Smooth muscle cell (in vitro differentiated cells): ENCODE results near the gene MSI2. TPM values are rescaled to one million over a fixed set of nuclear protein-coding genes. Genes with fewer than 3 reads are reported as not detected.

Experiments used
- DNase-seq: peaks from one replicate; lab custom pipeline; 2025; ENCODE audit not compliant: unreplicated experiment; lab: John Stamatoyannopoulos, UW
- H2AFZ ChIP-seq: fragments of 200-600 bp; sonication (generic); 2 replicates; pipeline ENCODE4 v1.6.0; 2016; ENCODE audit warnings: antibody characterized with exemption, low read depth, mild to moderate bottlenecking
- H3F3A ChIP-seq: fragments of 200-600 bp; sonication (generic); 2 replicates; pipeline ENCODE4 v1.6.0; 2017; ENCODE audit warnings: antibody characterized with exemption, low read depth
- H3K27ac ChIP-seq: fragments of 200-600 bp; sonication (generic); 2 replicates; pipeline ENCODE4 v1.5.1; 2016; ENCODE audit warnings: low read depth, mild to moderate bottlenecking
- H3K27me3 ChIP-seq: fragments of 200-600 bp; sonication (generic); 2 replicates; pipeline ENCODE4 v1.6.1; 2016; ENCODE audit warnings: low read depth, mild to moderate bottlenecking
- H3K36me3 ChIP-seq: fragments of 200-600 bp; sonication (generic); 2 replicates; pipeline ENCODE4 v1.5.1; 2016; ENCODE audit warnings: low read depth
- H3K4me1 ChIP-seq: fragments of 200-600 bp; sonication (generic); 2 replicates; pipeline ENCODE4 v1.5.1; 2016; ENCODE audit warnings: low read depth
- H3K4me2 ChIP-seq: fragments of 200-600 bp; sonication (generic); 2 replicates; pipeline ENCODE4 v1.6.0; 2016; ENCODE audit warnings: mild to moderate bottlenecking
- H3K4me3 ChIP-seq: fragments of 200-600 bp; sonication (generic); 2 replicates; pipeline ENCODE4 v1.5.1; 2016; ENCODE audit warnings: mild to moderate bottlenecking
- H3K79me2 ChIP-seq: fragments of 200-600 bp; sonication (generic); 2 replicates; pipeline ENCODE4 v1.6.0; 2016; ENCODE audit warnings: low read depth, mild to moderate bottlenecking
- H3K9ac ChIP-seq: fragments of 200-600 bp; sonication (generic); 2 replicates; pipeline ENCODE4 v1.6.0; 2016; ENCODE audit warnings: low read depth
- H3K9me3 ChIP-seq: fragments of 200-600 bp; sonication (generic); replicated peaks from 2 replicates; pipeline ENCODE4 v1.5.1; 2016; ENCODE audit warnings: low read depth
- H4K20me1 ChIP-seq: fragments of 200-600 bp; sonication (generic); 2 replicates; pipeline ENCODE4 v1.6.0; 2016; ENCODE audit warnings: low read depth
- CTCF ChIP-seq: fragments of 200-600 bp; sonication (generic); IDR thresholded peaks from 2 replicates; pipeline ENCODE4 v1.5.1; 2017; ENCODE audit warnings: borderline replicate concordance, mild to moderate bottlenecking, antibody characterized with exemption; ENCODE audit not compliant: insufficient read depth, poor library complexity, severe bottlenecking
- WGBS: methylation state at CpG from one replicate; pipeline ENCODE4 v1.1.7; 2016; ENCODE audit warnings: low lambda C conversion rate; 5-methylcytosine and 5-hydroxymethylcytosine counted together
- polyA plus RNA-seq: library from polyadenylated mRNA; unstranded; fragments of >200 nt; fragmentation: Nextera tagmentation; extraction: Ambion mirVana; gene quantifications from 2 replicates; pipeline ENCODE4 v1.2.1, GENCODE V29; 2016
- total RNA-seq: library from RNA; depleted of rRNA; stranded (reverse); fragments of >200 nt; gene quantifications from 2 replicates; pipeline ENCODE4 v1.2.3, GENCODE V29; 2014

MSI2 gene
- total and polyA plus RNA-seq, 2 experiments from 2014 or later, result 5.7 to 36.5 TPM

- WGBS, result 95% methylated on average over 24 of the region's 24 CpGs
Observed at GRCh38 chr17:57675427-57676387, 419.4 kb downstream of the MSI2 start.

GRCh38 chr17:57676543-57676942, 420.2 kb downstream of the MSI2 start:
- Histone ChIP-seq H3K27ac (no peak overlapping the region), H3K9ac (no peak overlapping the region), H3K27me3 (no peaks in the 10 kb centered on the region), H3K9me3 (no peaks in the 10 kb centered on the region), H3F3A (peaks cover 10% of the 10 kb centered on the region), H4K20me1 (no peaks in the 10 kb centered on the region), H3K4me1 (peaks cover 3% of the 10 kb centered on the region), H2AFZ (no peak overlapping the region), H3K4me2 (no peak overlapping the region), H3K36me3 (no peaks in the 10 kb centered on the region), H3K4me3 (no peak overlapping the region), H3K79me2 (no peaks in the 10 kb centered on the region)
- 94% methylated on average over 7 of the region's 7 CpGs for WGBS
- DNase-seq, result no peak
- TF ChIP-seq CTCF, result no peak

More at GRCh38 chr17:57675427-57676387, 419.4 kb downstream of the MSI2 start:
- TF ChIP-seq CTCF, result no peak
- Histone ChIP-seq H3K9me3 (no peaks in the 10 kb centered on the region), H3K27me3 (no peaks in the 10 kb centered on the region), H4K20me1 (no peaks in the 10 kb centered on the region), H2AFZ (no peak overlapping the region), H3K4me3 (no peak overlapping the region), H3K36me3 (no peaks in the 10 kb centered on the region), H3K4me1 (peaks cover 5% of the 10 kb centered on the region), H3K27ac (no peak overlapping the region), H3F3A (peaks cover 10% of the 10 kb centered on the region), H3K79me2 (no peaks in the 10 kb centered on the region), H3K4me2 (no peak overlapping the region), H3K9ac (no peak overlapping the region)
- DNase-seq, result no peak

- no peaks in the 10 kb centered on the region for H3K36me3 ChIP-seq
- no peak for TF ChIP-seq CTCF
- H4K20me1 ChIP-seq, result no peaks in the 10 kb centered on the region
- DNase-seq, result no peak
- H3K9ac ChIP-seq, result no peak overlapping the region
- H2AFZ ChIP-seq, result no peak overlapping the region
- H3K27me3 ChIP-seq, result no peaks in the 10 kb centered on the region
- no peak overlapping the region for H3K4me2 ChIP-seq
- H3K79me2 ChIP-seq, result no peaks in the 10 kb centered on the region
- WGBS, result 91% methylated on average over 5 of the region's 5 CpGs
- no peaks in the 10 kb centered on the region for H3K4me1 ChIP-seq
- H3F3A ChIP-seq, result peaks cover 6% of the 10 kb centered on the region
- no peaks in the 10 kb centered on the region for H3K9me3 ChIP-seq
- no peak overlapping the region for H3K4me3 ChIP-seq
- H3K27ac ChIP-seq, result no peak overlapping the region
Observed at GRCh38 chr17:57677301-57677700, 421.0 kb downstream of the MSI2 start.
